HEK293T (cell line): ENCODE measurements around the gene ELOVL6.
"Not testable (repeated sequence)": the region's sequence is repeated elsewhere in the genome, so short reads cannot be mapped to it uniquely, and the experiment has no call there.

Experiments used
- CTCF ChIA-PET: fragments of 350-600 bp; formaldehyde crosslinking; extraction: SDS; loops from one replicate; lab custom pipeline; 2021; ENCODE audit warnings: antibody characterized with exemption, inconsistent platforms; lab: Yijun Ruan, JAX
- POLR2A ChIA-PET: fragments of 350-600 bp; formaldehyde crosslinking; extraction: SDS; loops from one replicate; lab custom pipeline; 2020; ENCODE audit warnings: antibody characterized with exemption, inconsistent platforms; lab: Yijun Ruan, JAX
- DNase-seq: peaks from one replicate; pipeline ENCODE4 v3.0.0; 2012; ENCODE audit warnings: mixed read lengths; ENCODE audit errors: extremely low spot score
- ARNT ChIP-seq: fragments of 450-650 bp; IDR thresholded peaks from 2 replicates; pipeline ENCODE4 v1.6.1; 2017; ENCODE audit warnings: mild to moderate bottlenecking
- BHLHE40 ChIP-seq: fragments of 450-650 bp; IDR thresholded peaks from 2 replicates; pipeline ENCODE4 v1.6.1; 2016; ENCODE audit warnings: mild to moderate bottlenecking, moderate library complexity, borderline replicate concordance
- CTBP1 ChIP-seq: fragments of 450-650 bp; IDR thresholded peaks from 2 replicates; pipeline ENCODE4 v1.6.1; 2016; ENCODE audit warnings: borderline replicate concordance
- ELF4 ChIP-seq: fragments of 450-650 bp; IDR thresholded peaks from 2 replicates; pipeline ENCODE4 v1.6.1; 2017; ENCODE audit warnings: antibody characterized with exemption
- FOXA1 ChIP-seq: fragments of 450-650 bp; IDR thresholded peaks from 2 replicates; pipeline ENCODE4 v1.6.1; 2016; ENCODE audit warnings: mild to moderate bottlenecking
- FOXK2 ChIP-seq: fragments of 450-650 bp; IDR thresholded peaks from 2 replicates; pipeline ENCODE4 v1.6.1; 2016; ENCODE audit warnings: mild to moderate bottlenecking
- FOXM1 ChIP-seq: fragments of 450-650 bp; IDR thresholded peaks from 2 replicates; pipeline ENCODE4 v1.6.1; 2017; ENCODE audit warnings: mild to moderate bottlenecking, borderline replicate concordance
- HDGF ChIP-seq: fragments of 450-650 bp; IDR thresholded peaks from 2 replicates; pipeline ENCODE4 v1.6.1; 2017; ENCODE audit warnings: antibody characterized with exemption, borderline replicate concordance
- L3MBTL2 ChIP-seq: fragments of 450-650 bp; conservative IDR thresholded peaks from 2 replicates; pipeline ENCODE4 v1.6.1; 2016; ENCODE audit warnings: mild to moderate bottlenecking
- LEF1 ChIP-seq: fragments of 450-650 bp; IDR thresholded peaks from 2 replicates; pipeline ENCODE4 v1.6.1; 2017; ENCODE audit warnings: mild to moderate bottlenecking, borderline replicate concordance
- NFRKB ChIP-seq: fragments of 450-650 bp; IDR thresholded peaks from 2 replicates; pipeline ENCODE4 v1.6.1; 2016; ENCODE audit warnings: mild to moderate bottlenecking, moderate library complexity
- SP1 ChIP-seq: fragments of 450-650 bp; IDR thresholded peaks from 2 replicates; pipeline ENCODE4 v1.6.1; 2017
- SUZ12 ChIP-seq: fragments of 450-650 bp; IDR thresholded peaks from 2 replicates; pipeline ENCODE4 v1.6.1; 2016; ENCODE audit warnings: mild to moderate bottlenecking
- TARDBP ChIP-seq: fragments of 450-650 bp; IDR thresholded peaks from 2 replicates; pipeline ENCODE4 v1.6.1; 2016
- ZNF384 ChIP-seq: fragments of 450-650 bp; IDR thresholded peaks from 2 replicates; pipeline ENCODE4 v1.6.1; 2016
- TF ChIP-seq, protein P1 (sequence below): fragments of 450-650 bp; IDR thresholded peaks from 2 replicates; pipeline ENCODE4 v1.6.1; 2016

Gene ELOVL6

DNA sequence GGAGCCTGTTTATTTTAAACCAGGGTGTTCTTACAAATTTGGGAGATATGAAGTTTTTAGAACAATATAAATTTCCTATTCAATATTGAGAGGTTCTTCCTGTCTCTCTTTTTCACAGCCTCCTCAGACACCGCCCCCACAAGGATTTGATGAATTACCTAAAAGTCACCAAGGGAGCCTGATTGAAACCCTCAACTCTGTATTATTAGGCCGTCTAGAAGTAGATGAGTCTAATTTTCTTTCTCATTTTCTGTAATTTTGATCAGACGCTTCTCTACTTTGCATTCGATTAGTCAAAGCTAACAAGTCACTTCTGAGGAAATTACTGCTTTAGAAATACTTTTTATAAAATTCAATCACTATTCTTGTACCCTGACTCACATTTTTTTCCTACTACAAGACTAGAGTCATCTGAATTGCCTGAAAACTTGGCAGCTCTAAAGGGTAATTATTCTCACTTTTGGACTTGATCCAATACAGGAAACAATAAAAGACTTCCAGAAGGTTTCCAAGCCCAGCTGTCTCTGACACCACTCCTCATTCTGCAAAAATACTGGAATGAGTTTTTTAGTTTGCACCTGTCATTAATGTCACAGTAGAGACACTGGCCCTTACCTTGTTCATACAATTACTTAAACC is 111.2 kb downstream of the ELOVL6 start:
- TF ChIP-seq CTBP1, result no peak
- ChIA-PET POLR2A (no interaction called here), CTCF (no interaction called here)
- DNase-seq, result no peak

DNA sequence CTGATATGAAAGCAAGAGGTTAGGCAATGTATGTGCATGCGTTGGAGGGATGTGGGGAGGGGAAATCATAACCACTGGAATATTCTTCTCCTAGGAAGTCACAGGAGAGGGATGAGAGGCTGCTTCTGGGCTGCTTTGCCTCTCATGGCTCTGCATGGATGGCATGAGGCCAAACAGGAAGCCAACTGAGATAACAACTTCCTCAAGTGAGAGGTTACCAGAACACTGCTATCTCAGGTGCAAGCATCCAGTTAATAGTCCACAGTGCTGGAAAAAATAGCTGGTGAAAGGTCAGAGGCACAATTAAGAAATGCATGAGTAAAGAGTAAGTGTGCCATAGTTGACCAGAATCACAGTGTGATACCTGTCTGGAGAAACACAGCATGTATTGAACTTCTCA is 113.3 kb downstream of the ELOVL6 start:
- TF ChIP-seq CTBP1 (no peak), ZNF384 (no peak), SUZ12 (no peak), SP1 (no peak), NFRKB (no peak), FOXA1 (no peak), FOXK2 (no peak), LEF1 (no peak), FOXM1 (no peak), BHLHE40 (no peak), ARNT (no peak), TARDBP (no peak), ELF4 (no peak), HDGF (no peak), L3MBTL2 (no peak)
- TF ChIP-seq, protein P1, sequence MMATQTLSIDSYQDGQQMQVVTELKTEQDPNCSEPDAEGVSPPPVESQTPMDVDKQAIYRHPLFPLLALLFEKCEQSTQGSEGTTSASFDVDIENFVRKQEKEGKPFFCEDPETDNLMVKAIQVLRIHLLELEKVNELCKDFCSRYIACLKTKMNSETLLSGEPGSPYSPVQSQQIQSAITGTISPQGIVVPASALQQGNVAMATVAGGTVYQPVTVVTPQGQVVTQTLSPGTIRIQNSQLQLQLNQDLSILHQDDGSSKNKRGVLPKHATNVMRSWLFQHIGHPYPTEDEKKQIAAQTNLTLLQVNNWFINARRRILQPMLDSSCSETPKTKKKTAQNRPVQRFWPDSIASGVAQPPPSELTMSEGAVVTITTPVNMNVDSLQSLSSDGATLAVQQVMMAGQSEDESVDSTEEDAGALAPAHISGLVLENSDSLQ, result no peak
- ChIA-PET POLR2A (no interaction called here), CTCF (no interaction called here)
- no peak for DNase-seq

DNA sequence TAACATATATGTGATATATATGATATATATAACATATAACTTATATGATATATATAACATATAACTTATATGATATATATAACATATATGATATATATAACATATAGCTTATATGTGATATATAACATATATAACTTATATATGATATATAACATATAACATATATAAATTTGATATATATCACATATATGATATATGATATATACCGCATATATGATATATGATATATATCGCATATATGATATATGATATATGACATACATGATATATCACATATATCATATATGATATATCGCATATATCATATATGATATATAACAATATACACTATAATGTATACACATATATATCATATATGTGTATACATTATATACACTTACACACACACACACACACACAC is 114.3 kb downstream of the ELOVL6 start:
- CTCF ChIA-PET, result no interaction called here

DNA sequence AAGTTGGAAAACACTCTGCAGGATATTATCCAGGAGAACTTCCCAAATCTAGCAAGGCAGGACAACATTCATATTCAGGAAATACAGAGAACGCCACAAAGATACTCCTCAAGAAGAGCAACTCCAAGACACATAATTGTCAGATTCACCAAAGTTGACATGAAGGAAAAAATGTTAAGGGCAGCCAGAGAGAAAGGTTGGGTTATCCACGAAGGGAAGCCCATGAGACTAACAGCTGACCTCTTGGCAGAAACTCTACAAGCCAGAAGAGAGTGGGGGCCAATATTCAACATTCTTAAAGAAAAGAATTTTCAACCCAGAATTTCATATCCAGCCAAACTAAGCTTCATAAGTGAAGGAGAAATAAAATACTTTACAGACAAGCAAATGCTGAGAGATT is 120.3 kb downstream of the ELOVL6 start:
- POLR2A ChIA-PET, result not testable (repeated sequence)

More for the DNA sequence above, 114.3 kb downstream of the ELOVL6 start:
- POLR2A ChIA-PET, result no interaction called here
- no peak for DNase-seq
- TF ChIP-seq TARDBP, result no peak

DNA sequence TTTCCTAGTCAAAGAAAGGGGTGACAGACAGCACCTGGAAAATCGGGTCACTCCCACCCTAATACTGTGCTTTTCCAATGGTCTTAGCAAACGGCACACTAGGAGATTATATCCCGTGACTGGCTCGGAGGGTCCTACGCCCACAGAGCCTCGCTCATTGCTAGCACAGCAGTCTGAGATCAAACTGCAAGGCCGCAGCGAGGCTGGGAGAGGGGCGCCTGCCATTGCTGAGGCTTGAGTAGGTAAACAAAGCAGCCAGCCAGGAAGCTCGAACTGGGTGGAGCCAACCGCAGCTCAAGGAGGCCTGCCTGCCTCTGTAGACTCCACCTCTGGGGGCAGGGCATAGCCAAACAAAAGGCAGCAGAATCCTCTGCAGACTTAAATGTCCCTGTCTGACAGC is 121.6 kb downstream of the ELOVL6 start:
- not testable (repeated sequence) for DNase-seq

More for the DNA sequence above, 120.3 kb downstream of the ELOVL6 start:
- DNase-seq, CTCF ChIA-PET: not testable (repeated sequence)

DNA sequence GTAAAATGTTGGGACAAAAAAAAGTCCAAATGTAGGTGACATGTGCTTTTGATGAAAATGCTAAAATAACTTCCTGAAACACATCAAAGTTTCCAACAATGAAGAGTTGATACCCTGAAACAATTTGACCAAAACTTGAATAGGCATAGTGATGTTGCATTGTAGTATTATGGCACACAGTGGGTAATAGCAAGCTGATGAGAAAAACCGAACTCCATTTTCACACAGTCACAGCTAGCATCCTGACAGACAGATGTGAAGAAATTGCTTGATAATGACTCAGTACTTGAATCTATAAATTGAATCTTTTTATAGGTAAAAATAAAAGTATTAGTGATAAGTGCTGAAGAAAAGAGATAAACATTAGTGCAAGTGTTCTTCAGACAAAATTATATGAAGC is 122.5 kb downstream of the ELOVL6 start:
- ChIA-PET CTCF (no interaction called here), POLR2A (no interaction called here)
- no peak for TF ChIP-seq LEF1
- DNase-seq, result no peak

More for the DNA sequence above, 121.6 kb downstream of the ELOVL6 start:
- POLR2A ChIA-PET, CTCF ChIA-PET: not testable (repeated sequence)

DNA sequence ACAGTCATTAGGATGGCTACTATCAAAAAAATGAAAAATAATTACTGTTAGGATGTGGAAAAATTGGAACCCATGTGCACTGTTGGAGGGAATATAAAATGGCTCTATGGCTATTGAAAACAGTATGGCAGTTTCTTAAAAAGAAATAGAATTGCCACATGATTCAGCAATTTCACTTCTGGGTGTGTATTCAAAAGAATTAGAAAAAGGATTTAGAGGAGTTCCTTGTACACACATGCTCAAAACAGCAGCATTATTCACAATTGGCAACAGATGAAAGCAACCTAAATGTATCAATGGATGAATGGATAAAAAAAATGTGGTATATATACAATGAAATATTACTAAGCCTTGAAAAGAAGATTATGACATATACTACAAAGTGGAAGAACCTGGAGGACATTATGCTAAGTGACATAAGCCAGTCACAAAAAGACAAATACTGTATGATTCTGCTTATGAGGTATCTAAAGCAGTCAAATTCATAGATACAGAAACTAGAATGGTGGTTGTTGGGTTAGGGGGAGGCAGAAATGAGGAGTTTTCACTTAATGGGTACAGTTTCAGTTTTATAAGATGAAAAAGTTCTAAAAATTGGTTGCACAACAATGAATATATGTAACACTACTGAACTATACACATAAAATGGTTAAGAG is 123.2 kb downstream of the ELOVL6 start:
- ChIA-PET CTCF (no interaction called here), POLR2A (no interaction called here)
- DNase-seq, result no peak
- TF ChIP-seq BHLHE40, result no peak
- TF ChIP-seq ZNF384, result no peak
- TF ChIP-seq HDGF, result no peak
- TF ChIP-seq TARDBP, result no peak
- TF ChIP-seq, protein P1, result no peak
- no peak for TF ChIP-seq FOXM1
- TF ChIP-seq SUZ12, result no peak

DNA sequence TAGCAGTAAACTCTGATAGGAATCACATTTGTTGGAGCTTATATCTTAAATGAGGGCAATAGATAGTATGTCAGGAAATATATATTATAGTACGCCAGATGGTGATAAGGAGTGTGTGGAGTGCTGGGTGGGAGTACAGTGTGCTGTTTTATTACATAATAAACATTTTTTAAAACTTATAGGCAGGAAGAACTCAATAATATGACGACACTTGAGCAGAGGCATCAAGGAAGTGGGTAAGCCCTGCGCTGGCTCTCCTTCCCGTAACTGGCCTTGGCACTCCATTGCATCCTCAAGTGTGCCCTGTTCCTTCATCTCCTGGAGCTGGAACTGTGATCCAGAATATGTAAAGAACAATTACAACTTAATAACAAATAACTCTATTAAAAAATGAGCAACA is 123.8 kb downstream of the ELOVL6 start:
- DNase-seq, result no peak
- no peak for TF ChIP-seq SP1
- TF ChIP-seq ARNT, result no peak
- TF ChIP-seq NFRKB, result no peak
- ChIA-PET POLR2A (no interaction called here), CTCF (no interaction called here)
